Nephron progenitor cell (in vitro differentiated cells): ENCODE measurements around the gene NFATC2.

ENCODE experiments used
- DNase-seq: peaks from one replicate; pipeline ENCODE4 v3.0.0; 2021
- H3K27ac Mint-ChIP-seq: 2 replicates; pipeline ENCODE4 v1.8.0; 2021; ENCODE audit warnings: mild to moderate bottlenecking, moderate library complexity, mixed read lengths
- H3K27me3 Mint-ChIP-seq: 2 replicates; pipeline ENCODE4 v1.8.0; 2021; ENCODE audit warnings: mild to moderate bottlenecking, low read depth, mixed read lengths; ENCODE audit not compliant: poor library complexity
- H3K36me3 Mint-ChIP-seq: 2 replicates; pipeline ENCODE4 v1.8.0; 2021; ENCODE audit warnings: low read depth, mixed read lengths
- H3K4me1 Mint-ChIP-seq: 2 replicates; pipeline ENCODE4 v1.8.0; 2021; ENCODE audit warnings: mixed read lengths
- H3K4me3 Mint-ChIP-seq: 2 replicates; pipeline ENCODE4 v1.8.0; 2021; ENCODE audit warnings: mild to moderate bottlenecking, moderate library complexity, mixed read lengths
- H3K9me3 Mint-ChIP-seq: 2 replicates; pipeline ENCODE4 v1.8.0; 2021; ENCODE audit warnings: mild to moderate bottlenecking, moderate library complexity, mixed read lengths
- CTCF ChIP-seq: fragments of 200-600 bp; sonication (generic); IDR thresholded peaks from 2 replicates; pipeline ENCODE4 v1.5.0; 2021; ENCODE audit warnings: antibody characterized with exemption

The NFATC2 gene

DNA sequence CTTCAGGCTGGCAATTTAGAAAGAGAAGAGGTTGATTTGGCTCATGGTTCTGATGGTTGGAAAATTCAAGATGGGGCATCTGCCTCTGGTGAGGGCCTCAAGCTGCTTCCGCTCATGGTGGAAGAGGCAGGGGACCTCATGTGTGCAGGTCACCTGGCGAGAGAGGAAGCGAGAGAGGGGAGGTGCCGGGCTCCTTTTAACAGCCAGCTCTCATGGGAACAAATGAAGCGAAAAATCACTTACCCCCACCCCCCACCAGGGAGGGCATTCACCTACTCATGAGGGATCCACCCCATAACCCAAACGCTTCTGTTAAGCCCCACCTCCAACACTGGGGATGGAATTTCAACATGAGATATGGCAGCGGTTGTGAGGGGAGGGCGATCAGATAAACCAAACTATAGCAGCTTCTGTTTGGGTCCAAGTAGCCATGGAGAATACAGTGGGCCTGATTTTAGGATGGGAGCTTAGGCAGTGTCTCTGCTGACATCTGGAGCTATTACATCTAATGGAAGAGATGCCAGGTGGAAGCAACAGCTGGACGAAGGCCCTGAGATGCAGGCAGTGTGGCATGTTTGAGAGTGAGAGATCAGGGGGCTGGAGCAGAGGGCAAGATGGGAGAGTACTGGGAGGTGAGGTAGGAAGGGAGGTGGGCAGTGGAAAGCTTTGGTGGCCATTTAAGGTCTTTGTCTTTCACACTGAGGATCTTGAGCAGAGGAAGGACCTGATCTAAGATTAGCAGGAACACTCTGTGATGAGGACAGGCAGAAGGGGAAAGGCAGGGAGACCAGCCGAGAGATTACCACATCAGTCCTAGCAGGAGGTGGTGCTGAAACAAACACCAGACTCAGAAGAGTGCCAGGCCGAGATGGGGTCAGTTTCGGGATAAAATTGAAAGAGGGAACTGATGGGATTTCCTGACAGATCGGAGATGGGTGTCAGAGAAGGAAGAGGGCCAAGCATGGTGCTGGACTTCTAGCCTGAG, 161.8 kb downstream of the NFATC2 start:
- H3K27ac Mint-ChIP-seq, result peak overlapping the region; percentile 56
- TF ChIP-seq CTCF, result no peak
- peaks cover 19% of the 10 kb centered on the region for H3K27me3 Mint-ChIP-seq
- no peak for DNase-seq
- peaks cover 58% of the 10 kb centered on the region for H3K4me1 Mint-ChIP-seq
- H3K9me3 Mint-ChIP-seq, result no peaks in the 10 kb centered on the region
- H3K4me3 Mint-ChIP-seq, result no peak overlapping the region
- H3K36me3 Mint-ChIP-seq, result no peaks in the 10 kb centered on the region

DNA sequence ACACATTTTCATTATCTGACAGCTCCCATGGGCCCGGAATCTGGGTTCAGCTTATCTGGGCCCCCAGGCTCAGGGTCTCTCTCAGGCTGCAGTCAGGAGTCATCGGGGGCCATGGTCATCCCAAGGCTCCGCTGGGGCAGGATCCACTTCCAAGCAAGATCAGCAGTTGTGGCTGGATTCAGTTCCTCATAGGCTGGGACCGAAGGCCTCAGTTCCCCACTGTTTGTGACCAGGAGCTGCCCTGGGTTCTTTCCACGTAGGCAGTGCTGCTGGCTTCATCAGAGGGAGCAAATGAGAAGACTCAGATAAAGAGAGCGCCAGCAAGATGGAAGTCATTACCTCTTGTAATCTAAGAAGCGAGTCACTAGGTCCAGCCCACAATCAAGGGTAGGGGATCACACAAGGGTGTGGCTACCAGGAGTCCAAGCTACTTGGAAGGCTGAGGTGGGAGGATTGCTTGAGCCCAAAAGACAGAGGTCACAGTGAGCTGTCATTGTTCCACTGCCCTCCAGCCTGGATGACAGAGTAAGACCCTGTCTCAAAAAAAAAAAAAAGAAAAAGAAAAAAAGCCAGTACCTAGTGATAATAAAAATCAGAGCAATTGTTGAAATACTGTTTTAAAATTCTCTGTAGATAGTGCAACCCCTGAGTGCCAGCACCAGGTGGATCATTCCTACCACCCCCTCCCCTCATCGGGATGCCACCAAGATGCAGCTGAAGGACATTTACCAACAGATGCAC, 162.7 kb downstream of the NFATC2 start:
- no peak for TF ChIP-seq CTCF
- peaks cover 53% of the 10 kb centered on the region for H3K4me1 Mint-ChIP-seq
- H3K27me3 Mint-ChIP-seq, result peaks cover 23% of the 10 kb centered on the region
- no peak for DNase-seq
- no peak overlapping the region for H3K4me3 Mint-ChIP-seq
- no peaks in the 10 kb centered on the region for H3K36me3 Mint-ChIP-seq
- H3K27ac Mint-ChIP-seq, result no peak overlapping the region
- no peaks in the 10 kb centered on the region for H3K9me3 Mint-ChIP-seq

- no peak for TF ChIP-seq CTCF
Observed at GRCh38 chr20:51378171-51378928, 164.2 kb downstream of the NFATC2 start.

GRCh38 chr20:51377132-51377531, 165.4 kb downstream of the NFATC2 start:
- H3K27me3 Mint-ChIP-seq, result peaks cover 23% of the 10 kb centered on the region
- H3K4me1 Mint-ChIP-seq, result peaks cover 42% of the 10 kb centered on the region
- H3K27ac Mint-ChIP-seq, result no peak overlapping the region
- TF ChIP-seq CTCF, result no peak
- no peak for DNase-seq
- H3K4me3 Mint-ChIP-seq, result no peak overlapping the region
- no peaks in the 10 kb centered on the region for H3K9me3 Mint-ChIP-seq
- no peaks in the 10 kb centered on the region for H3K36me3 Mint-ChIP-seq

More at GRCh38 chr20:51378171-51378928, 164.2 kb downstream of the NFATC2 start:
- peaks cover 23% of the 10 kb centered on the region for H3K27me3 Mint-ChIP-seq
- H3K4me3 Mint-ChIP-seq, result no peak overlapping the region
- no peaks in the 10 kb centered on the region for H3K36me3 Mint-ChIP-seq
- H3K4me1 Mint-ChIP-seq, result peaks cover 49% of the 10 kb centered on the region
- DNase-seq, result no peak
- H3K9me3 Mint-ChIP-seq, result no peaks in the 10 kb centered on the region
- H3K27ac Mint-ChIP-seq, result no peak overlapping the region

DNA sequence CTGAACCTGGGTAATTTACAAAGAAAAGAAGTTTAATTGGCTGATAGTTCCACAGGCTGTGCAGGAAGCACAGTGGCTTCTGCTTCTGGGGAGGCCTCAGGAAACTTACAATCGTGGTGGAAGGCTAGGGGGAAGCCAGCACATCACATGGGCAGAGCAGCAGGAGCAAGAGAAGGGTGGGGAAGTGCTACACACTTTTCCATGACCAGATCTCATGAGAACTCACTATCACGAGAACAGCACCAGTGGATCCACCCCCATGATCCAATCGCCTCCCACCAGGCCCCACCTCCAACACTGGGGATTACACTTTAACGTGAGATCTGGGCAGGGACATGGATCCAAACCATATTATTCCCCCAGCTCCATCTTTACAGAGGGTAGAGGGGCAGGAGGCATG, 166.4 kb downstream of the NFATC2 start:
- no peak overlapping the region for H3K4me3 Mint-ChIP-seq
- no peak overlapping the region for H3K27ac Mint-ChIP-seq
- DNase-seq, result no peak
- H3K27me3 Mint-ChIP-seq, result peaks cover 23% of the 10 kb centered on the region
- peaks cover 40% of the 10 kb centered on the region for H3K4me1 Mint-ChIP-seq
- no peaks in the 10 kb centered on the region for H3K36me3 Mint-ChIP-seq
- TF ChIP-seq CTCF, result no peak
- H3K9me3 Mint-ChIP-seq, result no peaks in the 10 kb centered on the region
